Measurements from ENCODE around the gene MAP2.

DNA sequence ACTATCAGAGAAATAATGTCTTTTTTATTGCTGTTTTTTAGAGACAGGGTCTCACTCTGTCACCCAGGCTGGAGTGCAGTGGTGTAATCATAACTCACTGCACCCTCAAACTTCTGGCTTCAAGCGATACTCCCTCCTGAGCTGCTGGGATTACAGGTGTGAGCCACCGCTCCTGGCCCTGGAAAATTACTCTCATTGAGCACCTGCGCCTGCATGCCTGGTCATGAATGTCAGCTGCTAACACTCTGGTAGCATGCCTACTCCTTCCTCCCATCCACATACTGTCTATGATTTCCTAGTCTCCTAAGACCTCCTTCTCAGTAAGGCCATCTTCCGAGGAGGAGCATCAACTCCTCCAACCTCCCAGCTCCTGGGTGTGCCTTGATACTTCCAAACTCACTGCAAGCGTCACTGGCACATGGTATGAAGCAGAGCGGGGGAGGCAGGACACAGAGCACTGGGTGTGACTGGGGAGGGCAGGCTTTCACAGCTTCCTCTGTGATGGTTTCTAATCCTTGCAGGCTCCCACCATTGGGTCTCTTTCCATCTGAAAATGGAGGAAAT lies 1.6 kb upstream of the MAP2 start:
- TF ChIP-seq, protein P1, sequence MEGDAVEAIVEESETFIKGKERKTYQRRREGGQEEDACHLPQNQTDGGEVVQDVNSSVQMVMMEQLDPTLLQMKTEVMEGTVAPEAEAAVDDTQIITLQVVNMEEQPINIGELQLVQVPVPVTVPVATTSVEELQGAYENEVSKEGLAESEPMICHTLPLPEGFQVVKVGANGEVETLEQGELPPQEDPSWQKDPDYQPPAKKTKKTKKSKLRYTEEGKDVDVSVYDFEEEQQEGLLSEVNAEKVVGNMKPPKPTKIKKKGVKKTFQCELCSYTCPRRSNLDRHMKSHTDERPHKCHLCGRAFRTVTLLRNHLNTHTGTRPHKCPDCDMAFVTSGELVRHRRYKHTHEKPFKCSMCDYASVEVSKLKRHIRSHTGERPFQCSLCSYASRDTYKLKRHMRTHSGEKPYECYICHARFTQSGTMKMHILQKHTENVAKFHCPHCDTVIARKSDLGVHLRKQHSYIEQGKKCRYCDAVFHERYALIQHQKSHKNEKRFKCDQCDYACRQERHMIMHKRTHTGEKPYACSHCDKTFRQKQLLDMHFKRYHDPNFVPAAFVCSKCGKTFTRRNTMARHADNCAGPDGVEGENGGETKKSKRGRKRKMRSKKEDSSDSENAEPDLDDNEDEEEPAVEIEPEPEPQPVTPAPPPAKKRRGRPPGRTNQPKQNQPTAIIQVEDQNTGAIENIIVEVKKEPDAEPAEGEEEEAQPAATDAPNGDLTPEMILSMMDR (IDR thresholded peaks at IDR 0.05), result no peak
- no peak for TF ChIP-seq EP300 (IDR thresholded peaks at IDR 0.05)
